Fibroblast of peridontal ligament (primary cell): ENCODE measurements around the gene GSTM5.
"Not testable (repeated sequence)": the region's sequence is repeated elsewhere in the genome, so short reads cannot be mapped to it uniquely, and the experiment has no call there.

Experiments used
- DNase-seq: peaks from one replicate; pipeline ENCODE4 v3.0.0-alpha.2; 2010; ENCODE audit errors: extremely low read depth

The GSTM5 gene

DNA sequence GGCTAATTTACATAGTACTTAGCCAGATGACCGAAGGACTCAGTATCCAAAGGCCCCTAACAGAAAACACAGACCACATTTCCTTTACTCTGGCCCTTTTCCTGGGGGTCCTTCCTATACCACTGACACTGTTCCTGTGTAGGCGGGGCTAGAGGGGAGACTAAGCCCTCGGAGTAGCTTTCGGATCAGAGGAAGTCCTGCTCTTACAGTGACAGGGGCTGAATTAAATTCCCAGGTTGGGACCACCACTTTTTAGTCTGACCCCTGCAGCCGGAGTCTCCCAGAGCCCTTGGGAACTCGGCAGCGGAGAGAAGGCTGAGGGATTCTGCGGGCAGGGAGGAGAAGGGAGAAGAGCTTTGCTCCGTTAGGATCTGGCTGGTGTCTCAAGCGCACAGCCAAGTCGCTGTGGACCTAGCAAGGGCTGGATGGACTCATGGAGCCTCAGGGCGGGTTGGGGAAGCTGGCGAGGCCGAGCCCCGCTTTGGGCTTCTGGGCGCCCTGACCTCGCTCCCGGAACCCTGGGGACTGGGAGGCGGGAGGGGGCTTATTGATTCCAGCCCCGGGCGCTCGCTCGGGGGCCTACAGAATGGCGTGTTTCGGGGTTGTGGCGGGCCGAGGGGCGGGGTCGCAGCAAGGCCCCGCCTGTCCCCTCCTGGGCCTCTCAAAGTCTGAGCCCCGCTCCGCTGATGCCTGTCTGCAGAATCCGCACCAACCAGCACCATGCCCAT lies at the start of gene GSTM5:
TSS of gene GSTM5 (plus strand) at position 659 of the 728 bp plus-strand sequence. CDS start at position 721, 62 bp downstream.
- DNase-seq, result not testable (repeated sequence)

GRCh38 chr1:109664671-109665070 lies 47.4 kb upstream of the GSTM5 start:
- DNase-seq, result no peak

DNA sequence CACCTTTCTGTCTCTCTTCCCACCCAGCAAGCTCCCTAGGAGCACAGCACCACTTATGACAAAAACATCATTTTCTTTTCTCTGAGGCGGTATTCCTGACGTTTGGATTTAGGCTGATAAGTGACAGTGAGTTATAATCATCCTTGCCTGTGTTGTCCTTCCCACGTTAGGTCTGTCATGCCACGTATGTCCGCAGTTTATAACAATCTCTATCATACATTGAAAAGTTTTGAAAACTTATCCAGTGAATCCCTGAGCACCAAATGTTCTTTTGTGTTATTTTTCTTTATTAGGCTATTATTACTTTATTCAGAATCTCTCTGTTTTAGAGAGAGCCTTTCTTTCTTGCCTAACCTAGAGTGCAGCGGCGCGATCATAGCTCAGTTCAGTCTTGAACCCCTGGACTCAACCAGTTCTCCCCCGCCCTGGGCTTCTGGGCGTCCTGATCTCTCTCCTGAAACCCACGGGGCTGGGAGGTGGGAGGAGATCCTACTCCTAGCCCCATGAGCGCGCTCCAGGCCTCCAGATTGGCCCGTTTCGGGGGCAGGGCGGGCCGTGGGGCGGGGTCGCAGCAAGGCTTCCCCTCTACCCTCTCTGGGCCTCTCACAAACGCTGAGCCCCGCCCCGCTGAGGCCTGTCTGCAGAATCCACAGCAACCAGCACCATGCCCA lies 44.5 kb upstream of the GSTM5 start, which contains the start of gene GSTM2:
TSS of gene GSTM2 (plus strand) at position 606 of the 671 bp plus-strand sequence. CDS start at position 665, 59 bp downstream.
- DNase-seq, result peak; percentile 76

GRCh38 chr1:109668123-109668775 lies 43.8 kb upstream of the GSTM5 start:
- DNase-seq, result no peak

DNA sequence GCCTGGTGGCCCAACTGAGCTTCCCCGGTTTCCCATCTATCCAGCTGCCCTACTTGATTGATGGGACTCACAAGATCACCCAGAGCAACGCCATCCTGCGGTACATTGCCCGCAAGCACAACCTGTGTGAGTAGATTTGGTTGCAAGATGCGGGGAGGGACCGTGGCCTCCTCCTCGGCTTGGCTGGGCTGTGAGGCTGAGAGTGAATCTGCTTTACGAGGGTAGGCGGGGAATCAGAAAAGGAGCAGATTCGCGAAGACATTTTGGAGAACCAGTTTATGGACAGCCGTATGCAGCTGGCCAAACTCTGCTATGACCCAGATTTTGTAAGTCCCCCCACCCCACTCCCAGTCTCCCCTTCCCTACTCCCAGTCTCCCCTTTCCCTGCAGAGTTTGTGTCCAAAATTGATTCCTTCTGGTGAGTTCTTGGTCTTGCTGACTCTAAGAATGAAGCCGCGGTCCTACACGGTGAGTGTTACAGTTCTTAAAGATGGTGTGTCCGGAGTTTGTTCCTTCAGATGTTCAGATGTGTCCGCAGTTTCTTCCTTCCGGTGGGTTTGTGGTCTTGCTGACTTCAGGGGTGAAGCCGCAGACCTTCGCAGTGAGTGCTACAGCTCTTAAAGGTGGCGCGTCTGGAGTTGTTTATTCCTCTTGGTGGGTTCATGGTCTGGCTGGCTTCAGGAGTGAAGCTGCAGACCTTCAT lies 42.7 kb upstream of the GSTM5 start:
- no peak for DNase-seq

DNA sequence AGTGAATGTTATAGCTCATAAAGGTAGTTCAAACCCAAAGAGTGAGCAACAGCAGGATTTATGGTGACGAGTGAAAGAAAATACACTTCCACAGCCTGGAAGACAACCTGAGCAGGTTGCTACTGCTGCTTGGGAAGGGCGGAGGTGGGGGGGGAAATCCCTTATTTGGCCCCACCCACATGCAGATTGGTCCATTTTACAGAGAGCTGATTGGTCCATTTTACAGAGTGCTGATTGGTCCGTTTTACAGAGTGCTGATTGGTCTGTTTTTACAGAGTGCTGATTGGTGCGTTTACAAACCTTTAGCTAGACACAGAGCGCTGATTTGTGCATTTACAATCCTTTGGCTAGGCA lies 42.1 kb upstream of the GSTM5 start:
- not testable (repeated sequence) for DNase-seq

DNA sequence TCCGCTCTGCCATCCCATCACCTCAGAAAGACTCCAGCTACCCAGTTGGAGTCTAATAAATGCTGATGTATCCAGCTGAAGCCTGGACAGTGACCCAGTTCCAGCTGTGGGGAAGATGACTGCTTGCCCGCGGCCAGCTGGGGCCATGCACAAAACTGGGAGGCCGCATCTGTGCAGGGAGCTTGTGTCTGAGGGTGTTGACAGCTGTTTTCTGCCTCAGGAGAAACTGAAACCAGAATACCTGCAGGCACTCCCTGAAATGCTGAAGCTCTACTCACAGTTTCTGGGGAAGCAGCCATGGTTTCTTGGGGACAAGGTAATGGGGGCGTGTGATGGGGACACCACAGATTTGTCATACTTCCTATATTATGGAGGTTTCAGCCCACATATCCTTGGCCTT lies 41.0 kb upstream of the GSTM5 start:
- DNase-seq, result no peak

DNA sequence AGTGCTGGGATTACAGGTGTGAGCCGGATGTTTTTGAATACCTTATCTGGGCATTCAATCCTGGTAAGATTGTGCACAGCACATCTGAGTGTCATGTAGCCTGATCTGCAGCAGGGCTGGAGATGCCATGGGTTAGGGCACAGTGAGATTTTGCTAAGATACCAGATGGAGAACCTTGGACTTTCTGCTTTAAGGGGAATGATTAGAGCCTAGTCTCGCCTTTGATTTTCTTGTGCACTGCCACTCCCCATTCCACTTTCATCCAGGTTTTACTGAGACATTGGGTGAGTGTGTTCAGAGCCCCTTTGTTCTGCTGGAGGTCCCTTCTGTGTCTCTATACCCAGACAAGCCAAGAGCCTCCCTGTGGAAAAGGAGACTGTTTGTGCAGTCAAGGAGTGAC lies 38.2 kb upstream of the GSTM5 start:
- DNase-seq, result not testable (repeated sequence)

GRCh38 chr1:109676683-109677381 lies 35.2 kb upstream of the GSTM5 start:
- peak; percentile 54 for DNase-seq

- no peak for DNase-seq
Measured at GRCh38 chr1:109677459-109677858, 34.6 kb upstream of the GSTM5 start.

GRCh38 chr1:109678637-109679036 lies 33.4 kb upstream of the GSTM5 start:
- DNase-seq, result not testable (repeated sequence)

GRCh38 chr1:109684777-109685176 lies 27.3 kb upstream of the GSTM5 start:
- DNase-seq, result not testable (repeated sequence)

DNA sequence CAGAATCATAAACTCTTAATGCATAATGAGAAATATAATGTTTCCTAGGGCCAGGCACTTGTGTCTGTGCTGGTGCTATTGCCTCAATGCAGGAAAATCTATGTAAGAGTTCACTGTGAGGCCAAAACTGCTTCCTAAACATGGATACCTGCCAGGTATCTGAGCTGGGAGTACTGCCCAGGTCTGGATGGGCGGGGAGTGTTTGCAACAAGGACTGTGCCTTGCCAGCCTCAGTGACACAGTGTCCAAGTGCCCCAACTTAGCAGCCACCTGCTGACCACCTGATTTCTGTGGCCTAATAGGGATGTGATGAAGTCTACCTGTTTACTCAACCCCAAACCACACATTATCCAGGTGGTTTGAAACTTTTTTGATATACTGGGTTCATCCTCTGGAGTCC lies 26.7 kb upstream of the GSTM5 start:
- DNase-seq, result not testable (repeated sequence)

GRCh38 chr1:109685890-109686289 lies 26.2 kb upstream of the GSTM5 start:
- not testable (repeated sequence) for DNase-seq

- DNase-seq, result not testable (repeated sequence)
Measured at GRCh38 chr1:109687109-109687508, 24.9 kb upstream of the GSTM5 start.

DNA sequence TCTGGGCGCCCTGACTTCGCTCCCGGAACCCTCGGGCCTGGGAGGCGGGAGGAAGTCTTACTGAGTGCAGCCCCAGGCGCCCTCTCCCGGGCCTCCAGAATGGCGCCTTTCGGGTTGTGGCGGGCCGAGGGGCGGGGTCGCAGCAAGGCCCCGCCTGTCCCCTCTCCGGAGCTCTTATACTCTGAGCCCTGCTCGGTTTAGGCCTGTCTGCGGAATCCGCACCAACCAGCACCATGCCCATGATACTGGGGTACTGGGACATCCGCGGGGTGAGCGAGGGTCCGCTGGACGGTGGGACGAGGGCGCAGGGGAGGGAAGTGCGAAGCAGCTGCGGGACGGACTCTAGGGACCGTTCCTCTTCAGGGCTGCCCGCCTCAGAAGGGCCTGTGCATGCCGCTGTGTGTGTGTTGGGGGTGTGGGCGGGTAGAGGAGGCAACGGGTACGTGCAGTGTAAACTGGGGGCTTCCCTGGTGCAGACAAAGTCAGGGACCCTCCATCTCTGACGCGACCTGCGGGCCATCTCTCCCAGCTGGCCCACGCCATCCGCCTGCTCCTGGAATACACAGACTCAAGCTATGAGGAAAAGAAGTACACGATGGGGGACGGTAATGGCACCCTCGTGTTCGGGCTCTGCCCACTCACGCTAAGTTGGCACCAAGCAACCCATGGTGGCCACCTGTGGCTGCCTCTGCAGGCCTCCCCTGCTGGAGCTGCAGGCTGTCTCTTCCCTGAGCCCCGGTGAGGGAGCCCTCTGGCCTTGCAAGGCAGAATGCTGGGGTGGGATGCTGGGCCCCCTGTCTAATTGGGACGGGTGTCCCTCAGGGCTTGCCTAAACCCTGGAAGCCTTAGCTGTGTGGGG lies 24.2 kb upstream of the GSTM5 start, which contains the start of gene GSTM1:
TSS of gene GSTM1 (plus strand) at position 177 of the 859 bp plus-strand sequence. CDS start at position 234, 57 bp downstream.
- DNase-seq, result no peak

DNA sequence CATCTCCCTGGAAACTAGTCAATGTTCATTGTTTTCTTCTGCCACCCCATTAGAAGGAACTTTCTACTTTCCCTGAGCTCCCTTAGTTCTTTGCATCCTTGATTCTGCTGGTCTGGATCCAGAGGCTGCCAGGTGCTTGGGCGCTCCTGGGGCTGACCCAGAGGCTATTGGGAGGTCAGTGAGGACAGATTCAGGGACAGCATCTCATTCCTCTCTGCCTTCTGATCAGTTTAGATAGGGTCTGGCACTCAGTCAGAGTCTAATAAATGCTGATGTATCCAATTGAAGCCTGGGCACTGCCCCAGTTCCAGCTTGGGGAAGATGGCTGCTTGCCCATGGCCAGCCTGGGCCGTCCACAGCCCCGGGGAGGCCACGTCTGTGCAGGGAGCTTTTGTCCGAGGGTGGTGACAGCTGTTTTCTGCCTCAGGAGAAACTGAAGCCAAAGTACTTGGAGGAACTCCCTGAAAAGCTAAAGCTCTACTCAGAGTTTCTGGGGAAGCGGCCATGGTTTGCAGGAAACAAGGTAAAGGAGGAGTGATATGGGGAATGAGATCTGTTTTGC lies 22.1 kb upstream of the GSTM5 start:
- DNase-seq, result no peak

- no peak for DNase-seq
Measured at GRCh38 chr1:109691759-109692158, 20.3 kb upstream of the GSTM5 start.

DNA sequence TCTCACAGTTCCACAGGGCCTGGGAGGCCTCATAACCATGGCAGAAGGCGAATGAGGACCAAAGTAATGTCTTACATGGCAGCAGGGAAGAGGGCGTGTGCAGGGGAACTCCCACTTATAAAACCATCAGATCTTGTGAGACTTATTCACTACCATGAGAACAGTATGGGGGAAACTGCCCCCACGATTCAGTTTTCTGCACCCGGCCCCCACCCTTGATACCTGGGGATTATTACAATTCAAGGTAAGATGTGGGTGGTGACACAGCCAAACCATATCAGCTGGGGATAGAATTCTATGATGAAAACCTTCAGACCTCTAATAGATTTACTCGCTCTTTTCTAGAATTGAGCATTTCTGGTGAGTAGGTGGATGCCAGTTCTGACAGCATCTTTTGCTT lies 17.7 kb upstream of the GSTM5 start:
- not testable (repeated sequence) for DNase-seq

GRCh38 chr1:109695138-109695537 lies 16.9 kb upstream of the GSTM5 start:
- DNase-seq, result not testable (repeated sequence)
